HCT116 (cell line): ENCODE data around the gene TNFRSF6B. TPM values are rescaled to one million over a fixed set of nuclear protein-coding genes. Genes with fewer than 3 reads are reported as not detected.
A peak's percentile ranks its signal among the peaks of the same experiment; 100 is the strongest.

Experiments
- ATAC-seq: fragments of 200-7000 bp; cut with Tn5 transposase; 2 replicates; pipeline ENCODE4 v1.9.1; 2020; ENCODE audit warnings: mild to moderate bottlenecking, moderate library complexity
- BruUV-seq: library from RNA; stranded (reverse); fragments of 400-500 nt; replicated peaks from 2 replicates; lab custom pipeline; 2021; lab: Mats Ljungman, UMichigan
- CTCF ChIA-PET: fragments of 300-600 bp; sonication (Branson Sonifier 250); formaldehyde crosslinking; loops from one replicate; lab custom pipeline; 2021; ENCODE audit warnings: antibody characterized with exemption; lab: Charles Lee
- POLR2A ChIA-PET: fragments of 300-600, 350-600 bp; sonication (Branson Sonifier 250); formaldehyde crosslinking; loops from one replicate; lab custom pipeline; 2021; ENCODE audit warnings: antibody characterized with exemption; lab: Charles Lee
- RAD21 ChIA-PET, 2 experiments: fragments of 300-600 bp; sonication (Branson Sonifier 250); formaldehyde crosslinking; loops; one replicate each; lab custom pipeline; 2023; ENCODE audit warnings: low total read pairs in 2 of 2; ENCODE audit not compliant: uncharacterized antibody in 2 of 2, unreplicated experiment in 2 of 2, low non-redundant PET in 1 of 2; lab: Charles Lee
- DNase-seq: peaks from one replicate; pipeline ENCODE4 v3.0.0-alpha.2; 2010; ENCODE audit warnings: low read depth, low spot score
- H2AFZ ChIP-seq: fragments of 200-600 bp; shearing (Covaris generic), sonication (generic); 2 replicates; pipeline ENCODE4 v1.6.1; 2017; ENCODE audit warnings: low read depth, mixed run types, mixed read lengths, antibody characterized with exemption, low read length; ENCODE audit not compliant: poor library complexity, severe bottlenecking
- H3K27ac ChIP-seq: 2 replicates; pipeline ENCODE4 v1.5.1; 2012; ENCODE audit warnings: low read depth, low read length
- H3K27me3 ChIP-seq: fragments of 200-600 bp; sonication (generic); 2 replicates; pipeline ENCODE4 v1.6.1; 2016; ENCODE audit warnings: mixed run types, low read length, mixed read lengths; ENCODE audit not compliant: insufficient read depth
- H3K36me3 ChIP-seq, 2 experiments: fragments of 200-500 bp in 1 of 2; fragments of 200-600 bp in 1 of 2; sonication (Bioruptor generic) in 1 of 2; sonication (generic) in 1 of 2; 2 replicates each; pipeline versions ENCODE4 v1.5.1 to v1.6.1; 2014 to 2016; ENCODE audit warnings: low read length in 2 of 2, inconsistent platforms in 1 of 2, mixed read lengths in 1 of 2, mixed run types in 1 of 2; ENCODE audit not compliant: insufficient read depth in 2 of 2, control insufficient read depth in 1 of 2
- H3K4me1 ChIP-seq, 2 experiments: fragments of 200-600 bp in 1 of 2; sonication (generic) in 1 of 2; 2 replicates each; pipeline versions ENCODE4 v1.5.1 to v1.6.1; 2012 to 2017; ENCODE audit warnings: low read length in 2 of 2, inconsistent platforms in 1 of 2, mild to moderate bottlenecking in 1 of 2, mixed read lengths in 1 of 2, mixed run types in 1 of 2, moderate library complexity in 1 of 2; ENCODE audit not compliant: insufficient read depth in 2 of 2, control insufficient read depth in 1 of 2
- H3K4me2 ChIP-seq: fragments of 200-600 bp; sonication (generic); 2 replicates; pipeline ENCODE4 v1.6.1; 2017; ENCODE audit warnings: mixed run types, low read length, mixed read lengths
- H3K4me3 ChIP-seq, 2 experiments: fragments of 200-600 bp in 1 of 2; sonication (generic) in 1 of 2; replicated peaks in 1 of 2; 2 replicates each; pipeline ENCODE4 v1.5.1; 2011 to 2016; ENCODE audit warnings: low read length in 2 of 2, control low read depth in 1 of 2, low read depth in 1 of 2, mild to moderate bottlenecking in 1 of 2, mixed read lengths in 1 of 2, mixed run types in 1 of 2
- H3K79me2 ChIP-seq: fragments of 200-600 bp; sonication (generic); 2 replicates; pipeline ENCODE4 v1.6.1; 2017; ENCODE audit warnings: mild to moderate bottlenecking, mixed run types, low read length, moderate library complexity, mixed read lengths; ENCODE audit not compliant: insufficient read depth
- H3K9ac ChIP-seq: fragments of 200-600 bp; sonication (generic); 2 replicates; pipeline ENCODE4 v1.6.1; 2016; ENCODE audit warnings: low read length, mixed read lengths
- H3K9me2 ChIP-seq: fragments of 200-600 bp; sonication (generic), shearing (Covaris generic); 2 replicates; pipeline ENCODE4 v1.6.1; 2017; ENCODE audit warnings: mixed run types, mild to moderate bottlenecking, moderate library complexity; ENCODE audit not compliant: insufficient read depth
- H3K9me3 ChIP-seq, 2 experiments: fragments of 200-500 bp in 1 of 2; fragments of 200-600 bp in 1 of 2; sonication (Bioruptor generic) in 1 of 2; sonication (generic) in 1 of 2; 2 replicates each; pipeline ENCODE4 v1.6.1; 2014 to 2017; ENCODE audit warnings: low read length in 2 of 2, mixed read lengths in 2 of 2, inconsistent platforms in 1 of 2, low read depth in 1 of 2, mild to moderate bottlenecking in 1 of 2, mixed run types in 1 of 2, moderate library complexity in 1 of 2; ENCODE audit not compliant: control insufficient read depth in 1 of 2, insufficient read depth in 1 of 2
- H4K20me1 ChIP-seq: fragments of 200-600 bp; sonication (generic), shearing (Covaris generic); 2 replicates; pipeline ENCODE4 v1.6.1; 2017; ENCODE audit warnings: mixed run types, mild to moderate bottlenecking, moderate library complexity; ENCODE audit not compliant: insufficient read depth
- SIN3A ChIP-seq: IDR thresholded peaks from 2 replicates; pipeline ENCODE4 v1.6.1; 2012; ENCODE audit warnings: low read depth
- ZBTB33 ChIP-seq: IDR thresholded peaks from 2 replicates; pipeline ENCODE4 v1.6.1; 2011; ENCODE audit warnings: mild to moderate bottlenecking, low read length, moderate library complexity; ENCODE audit not compliant: insufficient replicate concordance; ENCODE audit errors: extremely low read depth
- intact Hi-C: fragments of 100-400 bp; cut with micrococcal nuclease; formaldehyde crosslinking; loops from 2 replicates; pipeline ENCODE4 v1.10.0; 2022
- total RNA-seq: library from RNA; stranded (reverse); gene quantifications from one replicate; pipeline ENCODE4 v1.2.1, GENCODE V29; 2021; ENCODE audit not compliant: unreplicated experiment
- TF ChIP-seq, protein P1 (sequence below): IDR thresholded peaks from 2 replicates; pipeline ENCODE4 v1.6.1; 2012

TNFRSF6B gene
- total RNA-seq, 1 experiment from 2014 or later: 147 TPM

DNA sequence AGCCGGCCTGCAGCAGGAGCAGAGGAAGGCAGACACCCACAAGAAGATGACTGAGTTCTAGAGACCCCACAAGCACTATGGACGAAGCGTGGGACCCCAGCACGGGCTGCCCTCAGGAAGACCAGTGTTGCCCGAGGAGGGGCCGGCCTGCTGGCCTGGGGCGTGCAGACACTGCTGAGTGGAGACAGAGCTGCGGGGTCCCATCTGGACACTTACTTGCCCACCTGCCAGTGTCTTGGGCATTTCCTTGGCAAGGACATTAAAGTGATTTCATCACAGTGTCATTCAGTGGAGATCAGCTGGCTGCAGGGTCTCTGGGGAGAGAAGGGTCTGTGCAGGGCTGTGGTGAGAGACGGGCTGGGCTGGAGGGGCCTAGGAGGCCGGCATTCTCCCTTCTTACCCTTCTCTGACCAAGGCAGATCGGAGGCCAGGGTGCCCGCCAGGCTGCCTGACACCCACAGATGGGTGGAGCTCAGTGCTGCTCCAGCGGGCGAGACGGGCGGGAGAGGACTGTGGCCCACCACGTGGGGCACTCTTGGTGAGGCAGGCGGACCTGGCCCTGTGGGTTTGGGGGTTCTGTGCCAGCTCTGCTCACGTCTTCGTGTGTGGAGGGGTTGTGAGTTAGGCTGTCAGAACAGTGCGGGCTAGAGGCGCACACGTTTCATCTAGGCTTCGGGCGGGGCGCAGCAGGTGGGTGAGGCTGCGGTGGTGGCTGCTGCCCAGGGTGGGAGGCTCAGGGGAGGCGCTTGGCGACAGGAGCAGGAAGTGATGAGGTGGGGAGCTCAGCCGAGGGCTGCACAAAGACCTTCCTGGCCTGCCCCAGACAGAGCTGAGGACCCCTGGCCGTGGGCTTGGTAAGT lies 39.6 kb downstream of the TNFRSF6B start, which contains the start of gene LIME1:
Gene LIME1 (plus strand): TSS at position 806 of the 860 bp plus-strand sequence. CDS start 886 bp downstream, outside the sequence.
- Histone ChIP-seq H3K79me2 (peaks cover 32% of the 10 kb centered on the region; the same call in 1 of the 2 replicates), H3K4me1 (peaks cover 13 to 40% of the 10 kb centered on the region in 2 experiments; a peak in 3 of 4 replicates), H3K27ac (peak within 1 kb of the TSS; percentile 84), H3K4me3 (peak within 1 kb of the TSS; percentile 42 to 52), H3K36me3 (peaks cover 0 to 9% of the 10 kb centered on the region in 2 experiments; a peak in 2 of 4 replicates), H3K9me3 (no peaks in the 10 kb centered on the region), H4K20me1 (no peaks in the 10 kb centered on the region), H2AFZ (no peak within 1 kb of the TSS), H3K27me3 (no peaks in the 10 kb centered on the region), H3K4me2 (peak within 1 kb of the TSS; percentile 66), H3K9me2 (no peaks in the 10 kb centered on the region), H3K9ac (peak within 1 kb of the TSS; percentile 56)
- no TSS peak for BruUV-seq
- RAD21 ChIA-PET: interaction anchor here (0.6 to 0.7 kb wide), 3 partner anchors 160 to 220 kb away, joined by 3 read pairs; partner anchors contain the start of gene UCKL1 (in 1 of the 2)
- DNase-seq (no peak), ATAC-seq (peak; percentile 6; the same call in 1 of the 2 replicates)
- TF ChIP-seq ZBTB33: no peak
- TF ChIP-seq, protein P1, sequence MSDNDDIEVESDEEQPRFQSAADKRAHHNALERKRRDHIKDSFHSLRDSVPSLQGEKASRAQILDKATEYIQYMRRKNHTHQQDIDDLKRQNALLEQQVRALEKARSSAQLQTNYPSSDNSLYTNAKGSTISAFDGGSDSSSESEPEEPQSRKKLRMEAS: peak; percentile 89
- TF ChIP-seq SIN3A: 0 out of 2 replicates have a peak, but pooled peaks have one; percentile 27
- intact Hi-C loops: loop anchor here (10.0 kb wide), 1 partner anchor 129 kb away; the partner anchor contains the start of genes ABHD16B and TPD52L2
- CTCF ChIA-PET: interaction anchor here (0.6 to 1.6 kb wide), 2 partner anchors 13 to 198 kb away, joined by 3 read pairs; no protein-coding TSS in a partner anchor
- POLR2A ChIA-PET: interaction anchor here (1.0 kb wide), 1 partner anchor 30 kb away, joined by 4 read pairs; no protein-coding TSS in a partner anchor
